ENCODE results near the gene DNMBP.

GRCh38 chr10:100006243-100006886 is 3.4 kb downstream of the DNMBP start:
- TF ChIP-seq TAF1 (IDR thresholded peaks at IDR 0.05; ENCODE audit: borderline replicate concordance, low read depth, low read length), result no peak
- TF ChIP-seq POLR2AphosphoS5 (IDR thresholded peaks at IDR 0.05; ENCODE audit: low read depth, low read length), result no peak
- TF ChIP-seq POLR2A (IDR thresholded peaks at IDR 0.05; ENCODE audit: low read depth, low read length), result no peak
